Large intestine (tissue), 3 donors: ENCODE results near the gene RNF13. TPM values are rescaled to one million over a fixed set of nuclear protein-coding genes. Genes with fewer than 3 reads are reported as not detected.
"Not testable (repeated sequence)": the region's sequence is repeated elsewhere in the genome, so short reads cannot be mapped to it uniquely, and the experiment has no call there.

ENCODE experiments used
- DNase-seq, 2 donors: peaks; one replicate each; pipeline versions ENCODE4 v3.0.0 to v3.0.0-alpha.2; 2013
- H3K27ac ChIP-seq: one replicate; pipeline ENCODE4 v1.5.1; 2013; ENCODE audit warnings: low read length
- H3K27me3 ChIP-seq: 2 replicates; pipeline ENCODE4 v1.6.1; 2013; ENCODE audit warnings: low read length; ENCODE audit not compliant: control insufficient read depth, insufficient read depth
- H3K36me3 ChIP-seq: 2 replicates; pipeline ENCODE4 v1.6.1; 2013; ENCODE audit warnings: low read length; ENCODE audit not compliant: control insufficient read depth, insufficient read depth
- H3K4me1 ChIP-seq: one replicate; pipeline ENCODE4 v1.6.1; 2013; ENCODE audit warnings: low read length; ENCODE audit not compliant: control insufficient read depth, insufficient read depth
- H3K4me3 ChIP-seq: one replicate; pipeline ENCODE4 v1.5.1; 2013; ENCODE audit warnings: low read length
- H3K9me3 ChIP-seq: one replicate; pipeline ENCODE4 v1.6.1; 2013; ENCODE audit warnings: mild to moderate bottlenecking, low read depth, low read length, moderate library complexity; ENCODE audit not compliant: control insufficient read depth
- WGBS: methylation state at CpG from one replicate; pipeline ENCODE4 v1.1.5; 2013; ENCODE audit warnings: low lambda C conversion rate; ENCODE audit not compliant: insufficient coverage; 5-methylcytosine and 5-hydroxymethylcytosine counted together
- polyA plus RNA-seq: library from polyadenylated mRNA; unstranded; fragments of 120-200 nt; gene quantifications from one replicate; pipeline ENCODE4 v1.2.1, GENCODE V29; 2013

Gene RNF13
- polyA plus RNA-seq, 1 donor = 56.2 TPM

- Histone ChIP-seq H3K27ac (no peak overlapping the region), H3K4me3 (no peak overlapping the region), H3K27me3 (no peaks in the 10 kb centered on the region), H3K36me3 (no peaks in the 10 kb centered on the region), H3K4me1 (peaks cover 6% of the 10 kb centered on the region), H3K9me3 (no peaks in the 10 kb centered on the region)
- 88% methylated on average over 1 of the region's 1 CpG for WGBS
- no peak for DNase-seq
Measured at GRCh38 chr3:149815321-149815720, 2.3 kb downstream of the RNF13 start.

DNA sequence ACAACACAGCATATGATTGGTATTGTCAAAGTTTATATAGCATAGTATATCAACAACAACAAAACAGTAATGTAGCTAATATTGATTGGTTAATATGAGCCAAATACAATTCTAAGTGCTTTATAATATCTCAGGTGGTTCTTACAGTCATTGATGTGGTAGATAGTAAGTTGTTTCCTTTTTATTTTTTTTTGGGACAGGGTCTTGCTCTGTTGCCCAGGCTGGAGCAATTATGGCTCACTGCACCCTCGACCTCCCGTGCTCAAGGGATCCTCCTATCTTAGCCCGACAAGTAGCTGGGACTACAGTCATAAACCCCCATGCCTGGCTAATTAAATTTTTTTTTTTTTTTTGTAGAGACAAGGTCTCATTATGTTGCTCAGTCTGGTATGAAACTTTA, 2.7 kb downstream of the RNF13 start:
- Histone ChIP-seq H3K27me3 (no peaks in the 10 kb centered on the region), H3K9me3 (no peaks in the 10 kb centered on the region), H3K4me3 (no peak overlapping the region), H3K36me3 (no peaks in the 10 kb centered on the region), H3K27ac (no peak overlapping the region), H3K4me1 (peaks cover 6% of the 10 kb centered on the region)
- WGBS = no CpG with 5 or more reads among the region's 3 CpGs
- no peak for DNase-seq

GRCh38 chr3:149816311-149816710, 3.3 kb downstream of the RNF13 start:
- 68% methylated on average over 2 of the region's 3 CpGs for WGBS
- no peak overlapping the region for H3K4me3 ChIP-seq

DNA sequence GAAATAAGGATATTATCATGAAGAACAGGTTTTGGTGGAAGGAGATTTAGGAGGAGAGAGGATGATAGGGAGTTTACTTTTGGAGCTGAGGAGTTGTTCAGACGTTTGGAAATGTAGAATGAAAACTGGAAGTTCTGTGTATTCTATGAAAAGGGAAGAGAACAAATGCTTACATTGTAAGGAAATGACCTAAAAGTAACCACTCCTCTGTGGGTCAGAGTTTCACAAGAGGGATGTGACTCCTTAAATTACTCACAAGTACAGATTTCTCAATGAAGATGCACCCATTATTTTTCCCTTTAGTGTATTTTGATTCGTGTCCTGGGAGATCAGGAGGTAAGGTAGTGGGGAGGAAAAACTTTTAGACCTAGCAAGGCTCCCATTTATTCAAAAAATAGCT, 4.0 kb downstream of the RNF13 start:
- H3K4me3 ChIP-seq = no peak overlapping the region
- DNase-seq = no peak
- no peaks in the 10 kb centered on the region for H3K9me3 ChIP-seq
- H3K36me3 ChIP-seq = no peaks in the 10 kb centered on the region
- H3K27ac ChIP-seq = no peak overlapping the region
- WGBS = 100% methylated on average over 1 of the region's 2 CpGs
- no peaks in the 10 kb centered on the region for H3K27me3 ChIP-seq
- peaks cover 6% of the 10 kb centered on the region for H3K4me1 ChIP-seq

More at GRCh38 chr3:149816311-149816710, 3.3 kb downstream of the RNF13 start:
- Histone ChIP-seq H3K27ac (no peak overlapping the region), H3K9me3 (no peaks in the 10 kb centered on the region), H3K4me1 (peaks cover 6% of the 10 kb centered on the region), H3K27me3 (no peaks in the 10 kb centered on the region), H3K36me3 (no peaks in the 10 kb centered on the region)
- DNase-seq = no peak

DNA sequence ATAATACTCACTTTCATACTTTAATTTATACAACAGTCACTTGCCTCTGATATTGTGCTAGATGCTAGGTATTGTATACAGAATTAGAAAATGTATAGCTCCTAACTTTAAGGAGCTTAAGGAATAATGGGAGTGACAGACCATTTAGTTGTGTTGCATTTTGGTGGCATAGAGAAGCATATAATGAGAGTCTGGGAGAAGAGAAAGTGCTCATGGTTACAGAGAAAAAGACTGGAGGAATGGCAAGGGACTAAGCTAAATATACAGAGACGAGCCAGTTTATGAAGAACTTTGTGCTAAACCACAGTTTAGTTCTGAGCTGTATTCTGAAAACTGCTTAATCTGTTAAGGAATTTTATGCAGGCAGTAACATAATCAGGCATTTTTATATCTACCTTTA, 6.4 kb downstream of the RNF13 start:
- no CpG with 5 or more reads among the region's 1 CpG for WGBS
- no peak overlapping the region for H3K27ac ChIP-seq
- H3K9me3 ChIP-seq = peaks cover 2% of the 10 kb centered on the region
- DNase-seq = no peak
- H3K36me3 ChIP-seq = no peaks in the 10 kb centered on the region
- no peaks in the 10 kb centered on the region for H3K27me3 ChIP-seq
- H3K4me1 ChIP-seq = peaks cover 6% of the 10 kb centered on the region
- H3K4me3 ChIP-seq = no peak overlapping the region

DNA sequence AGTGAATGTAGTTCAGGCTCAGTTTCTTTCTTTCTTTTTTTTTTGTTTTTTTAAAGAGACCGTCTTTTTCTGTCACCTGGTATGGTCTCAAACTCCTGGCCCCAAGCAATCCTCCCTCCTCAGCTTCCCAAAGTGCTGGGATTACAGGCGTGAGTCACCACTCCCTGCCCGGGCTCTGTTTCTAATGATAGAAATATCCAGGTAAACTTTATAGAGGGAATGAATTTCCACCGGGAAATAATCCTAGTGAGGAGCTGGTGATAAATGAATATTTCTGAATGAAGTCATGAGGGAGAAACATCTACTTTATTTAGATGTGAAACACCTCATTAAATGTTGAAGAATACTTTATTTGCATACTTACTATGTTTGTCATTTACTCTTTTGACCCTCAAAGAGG, 7.2 kb downstream of the RNF13 start:
- Histone ChIP-seq H3K9me3 (peaks cover 2% of the 10 kb centered on the region), H3K4me1 (peaks cover 3% of the 10 kb centered on the region), H3K27ac (no peak overlapping the region), H3K4me3 (no peak overlapping the region), H3K36me3 (no peaks in the 10 kb centered on the region), H3K27me3 (no peaks in the 10 kb centered on the region)
- DNase-seq = no peak
- 95% methylated on average over 3 of the region's 4 CpGs for WGBS

GRCh38 chr3:149826636-149827035, 13.6 kb downstream of the RNF13 start:
- Histone ChIP-seq H3K27me3 (no peaks in the 10 kb centered on the region), H3K4me1 (no peaks in the 10 kb centered on the region), H3K9me3 (peaks cover 19% of the 10 kb centered on the region), H3K36me3 (no peaks in the 10 kb centered on the region), H3K4me3 (no peak overlapping the region), H3K27ac (no peak overlapping the region)
- DNase-seq = no peak
- WGBS = 96% methylated on average over 2 of the region's 3 CpGs

GRCh38 chr3:149828390-149828789, 15.4 kb downstream of the RNF13 start:
- 100% methylated on average over 1 of the region's 1 CpG for WGBS
- DNase-seq = no peak
- H3K4me3 ChIP-seq = no peak overlapping the region
- no peaks in the 10 kb centered on the region for H3K4me1 ChIP-seq
- no peaks in the 10 kb centered on the region for H3K27me3 ChIP-seq
- no peak overlapping the region for H3K27ac ChIP-seq
- peaks cover 35% of the 10 kb centered on the region for H3K9me3 ChIP-seq
- H3K36me3 ChIP-seq = no peaks in the 10 kb centered on the region

DNA sequence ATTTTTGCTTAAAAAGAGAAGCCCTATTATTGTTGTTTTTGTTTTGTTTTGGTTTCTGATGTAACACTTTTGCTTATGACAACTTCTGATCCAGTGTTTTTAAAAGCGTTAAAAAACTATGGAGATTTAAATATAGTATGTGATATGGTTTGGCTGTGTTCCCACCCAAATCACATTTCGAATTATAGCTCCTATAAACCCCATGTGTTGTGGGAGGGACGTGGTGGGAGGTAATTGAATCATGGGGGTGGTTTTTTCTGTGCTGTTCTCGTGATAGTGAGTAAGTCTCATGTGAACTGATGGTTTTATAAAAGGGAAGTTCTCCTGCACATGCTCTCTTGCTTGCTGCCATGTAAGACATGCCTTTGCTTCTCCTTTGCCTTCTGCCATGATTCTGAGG, 16.6 kb downstream of the RNF13 start:
- WGBS = no CpG with 5 or more reads among the region's 4 CpGs
- H3K36me3 ChIP-seq, H3K27ac ChIP-seq, DNase-seq, H3K27me3 ChIP-seq, H3K4me1 ChIP-seq, H3K4me3 ChIP-seq: not testable (repeated sequence)
- peaks cover 43% of the 10 kb centered on the region for H3K9me3 ChIP-seq

DNA sequence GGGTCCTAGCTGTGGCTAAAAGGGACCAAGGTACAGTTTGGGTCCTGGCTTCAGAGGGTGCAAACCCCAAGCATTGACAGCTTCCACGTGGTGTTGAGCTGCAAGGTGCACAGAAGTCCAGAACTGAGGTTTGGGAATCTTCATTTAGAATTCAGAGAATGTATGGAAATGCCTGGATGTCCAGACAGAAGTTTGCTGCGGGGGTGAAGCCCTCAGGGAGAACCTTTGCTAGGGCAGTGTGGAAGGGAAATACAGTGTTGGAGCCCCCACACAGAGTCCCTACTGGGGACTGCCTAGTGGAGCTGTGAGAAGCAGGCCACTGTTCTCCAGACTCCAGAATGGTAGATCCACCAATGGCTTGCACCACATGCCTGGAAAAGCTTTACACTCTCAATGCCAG, 17.9 kb downstream of the RNF13 start:
- H3K36me3 ChIP-seq = no peaks in the 10 kb centered on the region
- no peak for DNase-seq
- H3K27ac ChIP-seq = no peak overlapping the region
- H3K4me1 ChIP-seq = no peaks in the 10 kb centered on the region
- no peak overlapping the region for H3K4me3 ChIP-seq
- no CpG with 5 or more reads among the region's 2 CpGs for WGBS
- H3K9me3 ChIP-seq = peaks cover 48% of the 10 kb centered on the region
- H3K27me3 ChIP-seq = no peaks in the 10 kb centered on the region

GRCh38 chr3:149831321-149831720, 18.3 kb downstream of the RNF13 start:
- WGBS = no CpG with 5 or more reads among the region's 4 CpGs
- no peak for DNase-seq

More at GRCh38 chr3:149831321-149831720, 18.3 kb downstream of the RNF13 start:
- Histone ChIP-seq H3K4me1 (no peaks in the 10 kb centered on the region), H3K27me3 (no peaks in the 10 kb centered on the region), H3K4me3 (no peak overlapping the region), H3K9me3 (peaks cover 51% of the 10 kb centered on the region), H3K36me3 (no peaks in the 10 kb centered on the region), H3K27ac (no peak overlapping the region)
